Measurements from ENCODE around the gene RIPK1. TPM values are rescaled to one million over a fixed set of nuclear protein-coding genes. Genes with fewer than 3 reads are reported as not detected.

Gene RIPK1
- total and polyA plus RNA-seq, 9 of the 15 experiments (the other 6 are each of a cell fraction or from before 2014, with no cell fraction given) = 3.8 to 24.9 (median 17.7) TPM

- TF ChIP-seq ZNF445 (CRISPR knock-in tag; IDR thresholded peaks at IDR 0.05; ENCODE audit: low read depth) (no peak), OTX1 (CRISPR knock-in tag; IDR thresholded peaks at IDR 0.05) (no peak; the same call in 1 of the 2 replicates), ZFX (CRISPR knock-in tag; IDR thresholded peaks at IDR 0.05) (peak; percentile 83), USF2 (CRISPR knock-in tag; IDR thresholded peaks at IDR 0.05) (no peak), NCOA2 (IDR thresholded peaks at IDR 0.05; ENCODE audit: partially characterized antibody in 2 of 2) (no peak), SMARCC2 (IDR thresholded peaks at IDR 0.05; ENCODE audit: low read depth) (no peak; the same call in 1 of the 2 replicates), ZNF212 (CRISPR knock-in tag; IDR thresholded peaks at IDR 0.05) (no peak), FOXK1 (CRISPR knock-in tag; IDR thresholded peaks at IDR 0.05; ENCODE audit: borderline replicate concordance) (no peak), ZNF197 (CRISPR knock-in tag; IDR thresholded peaks at IDR 0.05; ENCODE audit: low read depth) (no peak), SMARCE1 (IDR thresholded peaks at IDR 0.05) (no peak), PHB (CRISPR knock-in tag; IDR thresholded peaks at IDR 0.05) (no peak), SREBF2 (CRISPR knock-in tag; IDR thresholded peaks at IDR 0.05) (no peak), ZFPM2 (CRISPR knock-in tag; IDR thresholded peaks at IDR 0.05) (no peak), DNMT1 (IDR thresholded peaks at IDR 0.05) (no peak), GMEB1 (CRISPR knock-in tag; IDR thresholded peaks at IDR 0.05) (0 out of 2 replicates have a peak, but pooled peaks have one; percentile 38), ZNF778 (CRISPR knock-in tag; IDR thresholded peaks at IDR 0.05) (no peak), CBX3 (IDR thresholded peaks at IDR 0.05; ENCODE audit: borderline replicate concordance in 1 of 2, low read length in 2 of 2) (no peak), RREB1 (CRISPR knock-in tag; IDR thresholded peaks at IDR 0.05) (peak; percentile 34; the same call in 1 of the 2 replicates), CHD2 (IDR thresholded peaks at IDR 0.05; ENCODE audit: low read depth, low read length) (no peak), JUN (IDR thresholded peaks at IDR 0.05; ENCODE audit: borderline replicate concordance, low read depth, low read length) (no peak; the same call in 1 of the 2 replicates), JUN (CRISPR knock-in tag; IDR thresholded peaks at IDR 0.05; ENCODE audit: borderline replicate concordance) (no peak), L3MBTL2 (IDR thresholded peaks at IDR 0.05) (peak; percentile 81)
These were observed 50.2 kb downstream of the RIPK1 start, which contains the start of gene BPHL (continued) for GRCh38 chr6:3118353-3119039.
